Activated CD4-positive, alpha-beta T cell treated with anti-CD3 and anti-CD28 coated beads, Interleukin-2, amount 50 U/mL, for 48 hours (primary cell): ENCODE measurements around the gene CCDC150.
"Not testable (repeated sequence)": the region's sequence is repeated elsewhere in the genome, so short reads cannot be mapped to it uniquely, and the experiment has no call there.

ENCODE experiments used
- DNase-seq, 2 experiments: peaks; one replicate each; pipeline ENCODE4 v3.0.0-alpha.2; 2020

Gene CCDC150

DNA sequence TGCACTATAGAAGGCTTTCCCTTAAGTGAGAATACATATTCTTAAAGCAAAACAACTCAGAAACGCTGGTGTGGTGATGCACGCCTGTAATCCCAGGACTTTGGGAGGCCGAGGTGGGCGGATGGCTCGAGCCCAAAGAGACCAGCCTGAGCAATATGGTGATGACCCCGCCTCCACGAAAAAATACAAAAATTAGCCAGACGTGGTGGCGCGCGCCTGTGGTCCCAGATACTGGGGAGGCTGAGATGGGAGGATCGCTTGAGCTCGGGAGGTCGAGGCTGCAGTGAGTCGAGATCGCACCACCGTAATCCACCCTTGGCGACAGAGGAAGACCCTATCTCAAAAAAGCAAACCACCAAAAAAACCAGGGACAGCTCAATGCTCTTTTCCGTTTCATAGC is 750 bp upstream of the CCDC150 start:
- no peak for DNase-seq

DNA sequence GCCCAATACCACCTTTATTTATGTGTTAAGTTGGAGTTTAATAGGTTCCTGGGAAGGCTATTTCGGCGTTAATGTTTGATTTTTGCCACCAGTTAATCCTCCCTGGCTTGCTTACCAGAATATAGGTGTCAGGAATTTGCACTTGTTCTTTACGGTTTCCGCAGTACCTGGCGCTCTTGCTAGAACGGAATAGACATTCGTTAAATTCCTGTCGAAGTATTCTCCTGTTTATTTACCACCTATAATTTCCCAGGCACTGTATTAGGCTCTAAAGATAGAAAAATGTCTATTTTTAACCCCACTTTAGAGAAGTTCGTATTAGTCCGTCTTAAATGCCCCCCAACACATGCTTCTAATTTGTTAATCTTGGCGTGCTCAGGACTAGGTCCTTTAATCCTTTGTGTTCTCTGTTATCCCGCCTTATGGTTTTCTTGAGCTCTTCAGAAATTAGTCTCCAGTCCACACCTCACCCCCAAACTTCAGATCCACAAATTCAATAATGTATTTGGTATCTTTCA is 575 bp downstream of the CCDC150 start:
- no peak for DNase-seq

DNA sequence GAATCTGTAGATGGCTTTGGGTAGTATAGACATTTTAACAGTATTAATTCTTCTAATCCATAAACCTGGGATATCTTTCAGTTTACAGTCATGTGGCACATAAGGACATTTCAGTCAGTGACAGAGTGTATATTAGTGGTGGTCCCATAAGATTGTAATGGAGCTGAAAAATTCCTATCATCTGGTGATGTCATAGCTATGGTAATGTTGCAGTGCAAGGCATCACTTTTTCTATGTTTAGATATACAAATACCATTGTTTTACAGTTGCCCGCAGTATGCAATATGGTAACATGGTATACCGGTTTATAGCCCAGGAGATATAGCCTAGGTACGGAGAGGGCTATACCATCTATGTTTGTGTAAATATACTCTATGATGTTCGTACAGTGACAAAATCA is 9.7 kb downstream of the CCDC150 start:
- DNase-seq, result no peak

DNA sequence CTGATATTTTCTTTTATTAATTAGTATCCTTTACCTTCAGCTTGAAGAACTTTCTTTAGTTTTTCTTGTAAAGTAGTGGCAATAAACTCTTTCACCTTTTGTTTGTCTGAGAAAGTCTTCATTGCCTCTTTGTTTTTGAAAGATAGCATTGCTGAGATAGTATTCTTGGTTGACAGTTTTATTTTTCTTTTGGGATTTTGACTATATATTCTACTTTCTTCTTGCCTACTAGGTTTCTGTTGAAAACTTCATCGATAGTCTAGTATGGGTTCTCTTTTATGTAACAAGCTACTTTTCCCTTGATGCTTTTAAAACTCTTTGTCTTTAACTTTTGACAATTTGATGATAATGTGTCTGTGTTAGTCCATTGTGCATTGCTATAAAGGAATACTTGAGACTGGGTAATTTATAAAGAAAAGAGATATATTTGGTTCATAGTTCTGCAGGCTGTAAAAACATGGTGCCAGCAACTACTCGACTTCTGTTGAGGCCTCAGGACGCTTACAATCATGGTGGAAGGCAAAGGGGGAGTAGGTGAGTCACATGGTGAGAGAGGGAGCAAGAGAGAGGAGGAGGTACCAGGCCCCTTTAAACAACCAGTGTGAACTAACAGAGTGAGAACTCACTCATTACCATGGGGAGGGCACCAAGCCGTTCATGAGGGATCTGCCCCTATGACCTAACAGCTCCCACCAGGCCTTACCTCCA is 12.0 kb downstream of the CCDC150 start:
- DNase-seq, result no peak

DNA sequence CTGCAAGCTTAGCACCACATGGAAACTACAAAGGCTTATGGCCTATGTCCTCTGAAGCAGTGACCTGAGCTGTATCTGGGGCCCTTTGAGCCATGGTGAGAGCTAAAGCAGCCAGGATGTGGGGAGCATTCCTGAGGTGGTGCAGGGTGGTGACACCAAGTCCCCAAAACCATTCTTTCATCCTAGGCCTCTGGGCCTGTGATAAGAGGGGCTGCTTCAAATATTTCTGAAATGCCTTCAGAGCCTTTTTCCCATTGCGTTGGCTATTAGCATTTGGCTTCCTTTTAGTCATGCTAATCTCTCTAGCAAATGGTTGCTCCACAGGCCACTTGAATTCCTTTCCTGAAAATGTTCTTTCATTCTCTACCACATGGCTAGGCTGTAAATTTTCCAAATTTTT is 13.4 kb downstream of the CCDC150 start:
- no peak for DNase-seq

GRCh38 chr2:196653843-196654242 is 14.3 kb downstream of the CCDC150 start:
- no peak for DNase-seq

DNA sequence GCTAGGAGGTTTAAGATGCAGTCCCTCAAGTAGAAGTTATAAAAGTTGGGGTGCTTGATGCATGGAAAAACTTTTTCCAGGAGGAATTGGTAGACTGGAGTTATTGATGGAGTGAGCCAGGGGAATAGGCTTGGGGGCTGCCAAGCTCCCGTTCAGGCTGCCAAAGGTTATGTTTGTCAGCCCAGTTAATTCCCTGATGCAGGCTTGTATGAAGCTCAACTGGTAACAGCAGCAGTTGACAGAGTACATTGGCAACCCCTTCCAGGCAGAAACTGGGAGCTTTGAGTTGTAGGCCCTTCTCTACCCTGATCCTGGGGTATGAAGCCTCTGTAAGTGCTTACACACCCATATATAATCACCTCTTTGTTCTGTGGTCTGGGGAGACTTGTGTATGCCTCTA is 16.2 kb downstream of the CCDC150 start:
- DNase-seq, result no peak

GRCh38 chr2:196657333-196657732 is 17.8 kb downstream of the CCDC150 start:
- DNase-seq, result no peak

- no peak for DNase-seq
Measured at GRCh38 chr2:196659844-196660243, 20.3 kb downstream of the CCDC150 start.

GRCh38 chr2:196660244-196660643 is 20.7 kb downstream of the CCDC150 start:
- no peak for DNase-seq

DNA sequence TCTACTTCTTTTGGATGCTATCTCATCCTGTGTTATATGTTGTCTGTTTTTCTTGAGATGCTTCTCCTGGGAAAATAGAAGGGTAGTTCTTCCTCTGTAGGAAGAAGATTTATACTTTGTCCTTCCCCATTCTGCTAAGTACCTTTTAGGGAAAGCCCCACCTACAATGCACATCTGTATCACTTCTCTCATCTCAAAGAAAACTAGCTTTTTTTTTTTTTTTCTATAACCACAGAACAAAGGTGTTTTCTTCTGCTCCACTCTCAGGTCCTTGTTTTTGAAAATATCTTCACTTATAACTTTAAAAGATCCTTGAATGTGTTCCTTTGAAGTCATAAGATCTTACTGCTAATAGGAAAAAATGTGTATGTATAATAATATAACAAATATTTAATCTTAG is 30.8 kb downstream of the CCDC150 start:
- DNase-seq, result no peak

- DNase-seq, result no peak
Measured at GRCh38 chr2:196675963-196676362, 36.4 kb downstream of the CCDC150 start.

DNA sequence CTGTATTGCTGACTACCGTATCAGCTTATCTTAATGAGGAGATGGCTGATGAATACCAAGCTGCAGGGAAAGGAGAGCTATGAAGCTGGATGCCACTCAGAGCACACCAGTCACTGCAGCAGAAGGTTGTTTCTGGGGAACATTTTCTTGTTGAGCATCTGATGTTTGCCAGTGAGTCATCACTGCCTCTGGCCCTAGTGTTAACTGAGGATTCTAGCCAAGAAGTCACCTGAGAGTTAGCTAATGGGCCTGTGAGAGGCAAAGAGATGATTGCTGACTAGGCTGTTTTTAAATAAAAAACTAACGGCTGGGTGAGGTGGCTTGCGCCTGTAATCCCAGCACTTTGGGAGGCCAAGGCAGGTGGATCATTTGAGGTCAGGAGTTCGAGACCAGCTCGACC is 37.9 kb downstream of the CCDC150 start:
- no peak for DNase-seq

- no peak for DNase-seq
Measured at GRCh38 chr2:196679368-196679767, 39.9 kb downstream of the CCDC150 start.

DNA sequence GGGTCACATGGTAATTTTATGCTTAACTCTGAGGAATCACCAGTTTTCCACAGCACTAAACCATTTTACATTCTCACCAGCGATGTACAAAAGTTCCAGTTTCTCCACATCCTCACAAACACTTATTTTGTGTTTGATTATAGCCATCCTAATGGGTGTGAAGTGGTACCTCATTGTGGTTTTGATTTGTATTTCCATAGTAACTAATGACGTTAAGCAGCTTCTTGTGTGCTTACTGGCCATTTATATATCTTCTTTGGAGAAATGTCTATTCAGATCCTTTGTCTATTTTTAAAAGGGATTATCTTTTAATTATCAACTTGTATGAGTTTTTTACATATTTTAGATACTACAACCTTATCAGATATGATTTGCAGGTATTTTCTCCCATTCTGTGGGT is 42.0 kb downstream of the CCDC150 start:
- DNase-seq, result no peak

- DNase-seq, result no peak
Measured at GRCh38 chr2:196685792-196686191, 46.3 kb downstream of the CCDC150 start.

- not testable (repeated sequence) for DNase-seq
Measured at GRCh38 chr2:196686737-196687136, 47.2 kb downstream of the CCDC150 start.

GRCh38 chr2:196696423-196697079 is 57.0 kb downstream of the CCDC150 start:
- no peak for DNase-seq

DNA sequence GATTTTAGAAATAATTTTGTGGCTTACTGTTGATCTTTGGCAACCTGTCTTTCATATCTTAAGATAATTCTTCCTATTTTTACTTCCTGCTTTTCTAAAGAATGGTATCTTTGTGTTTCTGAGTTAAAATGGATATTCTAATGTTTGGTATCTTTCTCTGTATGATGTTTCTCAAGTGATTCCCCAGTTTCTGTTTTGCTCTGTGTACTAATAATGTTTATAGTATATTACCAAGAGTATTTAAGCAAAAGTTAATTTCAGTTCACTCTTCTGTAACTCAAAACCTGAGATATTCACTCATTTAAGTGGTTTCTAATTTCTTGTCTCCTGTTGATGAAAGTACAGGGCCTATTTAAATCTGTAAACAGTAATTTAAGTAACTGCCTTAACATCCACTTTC is 58.3 kb downstream of the CCDC150 start:
- DNase-seq, result no peak

- DNase-seq, result no peak
Measured at GRCh38 chr2:196702641-196703040, 63.1 kb downstream of the CCDC150 start.

DNA sequence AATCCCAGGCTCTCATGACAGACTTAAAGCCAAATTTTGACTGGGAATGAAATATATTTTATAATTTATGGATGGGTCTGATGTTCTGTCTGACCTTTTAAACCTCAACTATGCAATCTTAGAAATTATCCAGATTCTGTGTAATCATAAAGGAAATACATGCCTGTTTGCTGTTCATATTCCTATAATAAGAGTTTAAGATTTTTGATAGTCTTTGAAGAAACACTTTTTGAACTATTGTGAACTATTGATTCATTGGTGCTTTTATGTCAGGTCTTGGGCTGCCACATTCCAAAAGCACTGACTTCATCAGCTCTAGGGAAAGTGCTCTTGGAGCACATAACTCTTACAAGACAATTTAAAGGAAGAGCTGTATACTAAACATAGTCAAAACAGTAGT is 64.2 kb downstream of the CCDC150 start:
- no peak for DNase-seq

DNA sequence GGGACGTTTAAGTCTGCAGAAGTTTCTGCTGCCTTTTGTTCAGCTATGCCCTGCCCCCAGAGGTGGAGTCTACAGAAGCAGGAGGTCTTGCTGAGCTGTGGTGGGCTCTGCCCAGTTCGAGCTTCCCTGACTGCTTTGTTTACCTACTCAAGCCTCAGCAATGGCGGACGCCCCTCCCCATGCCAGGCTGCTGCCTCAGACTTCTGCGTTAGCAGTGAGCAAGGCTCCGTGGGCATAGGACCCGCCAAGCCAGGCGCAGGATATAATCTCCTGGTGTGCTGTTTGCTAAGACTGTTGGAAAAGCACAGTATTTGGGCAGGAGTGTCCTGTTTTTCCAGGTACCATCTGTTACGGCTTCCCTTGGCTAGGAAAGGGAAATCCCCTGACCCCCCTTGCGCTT is 70.5 kb downstream of the CCDC150 start:
- not testable (repeated sequence) for DNase-seq

DNA sequence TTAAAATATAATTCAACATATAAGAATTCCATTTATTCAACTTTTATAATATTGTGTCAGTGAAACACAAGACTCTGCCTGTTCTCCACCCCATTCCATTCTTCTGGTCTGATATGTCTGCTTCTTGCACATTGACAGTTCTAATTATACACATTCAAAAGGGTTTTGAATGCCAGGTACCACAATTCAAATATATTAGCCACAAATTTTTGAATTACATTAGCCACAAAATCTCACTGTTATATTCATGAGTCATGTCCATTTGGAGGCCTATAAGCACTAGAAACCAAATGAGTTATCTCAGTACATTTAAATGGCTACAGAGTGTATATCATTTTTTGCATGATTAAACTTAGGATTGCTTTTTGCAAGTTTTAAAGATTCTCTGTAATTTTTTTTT is 72.1 kb downstream of the CCDC150 start:
- no peak for DNase-seq

GRCh38 chr2:196712867-196713266 is 73.4 kb downstream of the CCDC150 start:
- DNase-seq, result no peak
